ENCODE measurements around the gene PTPRD. TPM values are rescaled to one million over a fixed set of nuclear protein-coding genes. Genes with fewer than 3 reads are reported as not detected.

The PTPRD gene
- total and polyA plus RNA-seq, 5 donors from 2014 or later: 0.47 TPM; not detected in 4

- H3K4me1 Mint-ChIP-seq: no peaks in the 10 kb centered on the region
- Histone ChIP-seq H3K4me3 (ENCODE audit: low read depth, low read length) (no peak overlapping the region), H3K9me3 (ENCODE audit: control insufficient read depth in 2 of 2, low read length in 2 of 2) (no peaks in the 10 kb centered on the region), H3K27me3 (ENCODE audit: control insufficient read depth, insufficient read depth, low read length) (no peaks in the 10 kb centered on the region), H3K36me3 (ENCODE audit: control insufficient read depth, insufficient read depth, low read length) (no peaks in the 10 kb centered on the region), H3K27ac (ENCODE audit: insufficient read depth, low read length, poor library complexity, severe bottlenecking) (no peak overlapping the region), H3K4me1 (ENCODE audit: control insufficient read depth, insufficient read depth, low read length, poor library complexity, severe bottlenecking) (no peaks in the 10 kb centered on the region)
- no peak overlapping the region for H3K4me3 Mint-ChIP-seq
- ATAC-seq (ENCODE audit: low read depth in 2 of 2): no peak
- H3K27ac Mint-ChIP-seq: no peak overlapping the region
- H3K36me3 Mint-ChIP-seq: no peaks in the 10 kb centered on the region
- no peaks in the 10 kb centered on the region for H3K27me3 Mint-ChIP-seq
- H3K9me3 Mint-ChIP-seq: peaks cover 0 to 19% (median 11%) of the 10 kb centered on the region in 7 donors
- no peak for DNase-seq
Measured at GRCh38 chr9:9558907-9559306, 1053.9 kb downstream of the PTPRD start.

DNA sequence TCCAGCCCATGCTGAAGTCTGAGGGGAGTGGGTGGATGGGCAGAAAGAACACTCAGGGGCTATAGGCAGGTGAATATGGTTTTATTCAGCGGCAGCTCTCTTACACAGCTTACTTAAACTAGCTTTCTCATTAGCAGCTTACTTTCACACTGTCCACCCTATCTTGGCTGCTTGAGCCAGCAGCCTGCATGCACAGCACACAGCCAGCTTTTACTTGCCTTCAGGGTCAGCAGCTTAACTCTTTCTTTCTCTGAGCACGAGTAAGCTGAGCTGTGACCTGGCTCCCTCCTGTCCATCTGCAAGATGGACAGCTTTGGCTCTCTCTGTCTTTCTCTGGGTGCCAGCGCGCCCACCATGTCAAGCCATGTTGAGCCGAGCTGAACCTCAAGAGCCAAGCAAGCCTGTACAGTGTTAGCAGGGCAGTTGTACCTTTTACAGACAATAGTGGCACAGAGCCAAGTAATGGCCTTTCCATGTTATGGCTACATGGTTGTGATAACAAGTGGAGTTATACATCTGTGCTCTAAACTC lies 1054.9 kb downstream of the PTPRD start:
- no peaks in the 10 kb centered on the region for H3K27me3 Mint-ChIP-seq
- DNase-seq (no peak), ATAC-seq (ENCODE audit: low read depth in 2 of 2) (no peak)
- H3K36me3 ChIP-seq (ENCODE audit: control insufficient read depth, insufficient read depth, low read length): no peaks in the 10 kb centered on the region
- no peaks in the 10 kb centered on the region for H3K9me3 ChIP-seq (ENCODE audit: control insufficient read depth in 2 of 2, low read length in 2 of 2)
- H3K4me3 Mint-ChIP-seq: no peak overlapping the region
- no peak overlapping the region for H3K27ac Mint-ChIP-seq
- H3K9me3 Mint-ChIP-seq: peaks cover 0 to 19% (median 10%) of the 10 kb centered on the region in 7 donors
- H3K4me3 ChIP-seq (ENCODE audit: low read depth, low read length): no peak overlapping the region
- H3K27ac ChIP-seq (ENCODE audit: insufficient read depth, low read length, poor library complexity, severe bottlenecking): no peak overlapping the region
- H3K4me1 Mint-ChIP-seq: no peaks in the 10 kb centered on the region
- H3K36me3 Mint-ChIP-seq: no peaks in the 10 kb centered on the region
- no peaks in the 10 kb centered on the region for H3K27me3 ChIP-seq (ENCODE audit: control insufficient read depth, insufficient read depth, low read length)
- no peaks in the 10 kb centered on the region for H3K4me1 ChIP-seq (ENCODE audit: control insufficient read depth, insufficient read depth, low read length, poor library complexity, severe bottlenecking)

DNA sequence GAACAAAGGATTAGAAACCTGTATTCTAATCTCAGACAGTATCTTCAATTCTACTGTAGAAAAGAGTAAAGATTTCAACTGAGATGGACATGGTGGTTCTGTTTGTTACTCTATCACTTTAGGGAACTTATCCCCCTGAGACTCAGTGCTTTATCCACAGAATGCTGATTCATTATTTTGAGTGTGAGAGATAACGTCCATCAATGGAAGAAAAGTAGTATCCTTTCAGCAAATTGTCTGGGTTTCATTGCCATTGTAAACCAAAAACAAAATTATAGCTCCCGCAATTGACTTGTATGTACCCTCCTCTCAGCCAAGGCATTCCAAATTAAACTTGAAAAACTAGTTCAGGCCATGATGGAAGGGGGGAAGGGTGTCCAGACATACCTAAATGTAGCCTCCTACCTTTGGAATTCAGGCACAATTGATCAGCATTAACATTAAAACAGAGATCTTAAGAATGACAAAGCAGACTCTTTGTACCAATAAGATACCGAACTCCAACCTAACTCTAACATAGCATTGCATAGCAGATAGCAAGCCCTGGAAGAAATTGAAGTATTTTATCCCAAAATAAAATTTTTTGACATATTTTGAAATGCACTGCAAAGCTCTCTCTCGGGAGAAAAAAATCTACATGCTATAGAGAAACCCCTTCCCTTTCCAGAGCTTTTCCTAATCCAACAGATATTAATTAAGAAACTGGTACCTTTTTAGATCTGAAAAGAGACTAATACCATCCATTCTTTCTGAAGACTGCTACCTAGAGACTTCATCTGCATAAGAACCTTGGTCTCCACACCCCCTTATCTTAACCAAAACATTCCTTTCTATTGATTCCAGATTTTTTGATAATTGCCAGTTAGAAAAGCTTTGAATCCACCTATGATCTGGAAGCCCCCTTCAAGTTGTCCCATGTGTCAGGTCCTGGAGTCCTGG lies 1055.7 kb downstream of the PTPRD start:
- ATAC-seq (ENCODE audit: low read depth in 2 of 2) (no peak), DNase-seq (no peak)
- no peaks in the 10 kb centered on the region for H3K27me3 ChIP-seq (ENCODE audit: control insufficient read depth, insufficient read depth, low read length)
- H3K4me1 ChIP-seq (ENCODE audit: control insufficient read depth, insufficient read depth, low read length, poor library complexity, severe bottlenecking): no peaks in the 10 kb centered on the region
- Mint-ChIP-seq H3K36me3 (no peaks in the 10 kb centered on the region), H3K4me3 (no peak overlapping the region), H3K27me3 (no peaks in the 10 kb centered on the region), H3K9me3 (peaks cover 0 to 15% (median 6%) of the 10 kb centered on the region in 7 donors), H3K27ac (no peak overlapping the region), H3K4me1 (no peaks in the 10 kb centered on the region)
- H3K9me3 ChIP-seq (ENCODE audit: control insufficient read depth in 2 of 2, low read length in 2 of 2): no peaks in the 10 kb centered on the region
- H3K36me3 ChIP-seq (ENCODE audit: control insufficient read depth, insufficient read depth, low read length): no peaks in the 10 kb centered on the region
- H3K27ac ChIP-seq (ENCODE audit: insufficient read depth, low read length, poor library complexity, severe bottlenecking): no peak overlapping the region
- no peak overlapping the region for H3K4me3 ChIP-seq (ENCODE audit: low read depth, low read length)

DNA sequence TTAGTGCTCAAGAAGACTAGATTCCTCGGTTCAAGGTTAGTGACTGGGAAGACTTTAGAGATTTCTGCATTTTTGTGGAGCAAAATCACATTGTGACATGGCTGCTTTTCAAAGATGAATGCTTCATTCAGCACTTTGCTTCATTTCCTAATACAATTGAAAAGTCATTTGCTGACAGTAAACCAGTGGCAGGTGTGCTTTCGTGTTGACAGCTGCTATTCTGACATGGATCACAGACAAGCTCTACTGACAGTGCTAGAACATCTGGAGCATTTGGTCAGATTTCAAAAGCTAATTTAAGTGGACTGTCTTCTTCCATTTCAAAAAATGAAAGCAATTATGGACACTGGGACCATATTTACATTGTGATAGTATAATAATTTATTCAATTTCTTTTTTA lies 1060.1 kb downstream of the PTPRD start:
- Histone ChIP-seq H3K36me3 (ENCODE audit: control insufficient read depth, insufficient read depth, low read length) (no peaks in the 10 kb centered on the region), H3K27ac (ENCODE audit: insufficient read depth, low read length, poor library complexity, severe bottlenecking) (no peak overlapping the region), H3K9me3 (ENCODE audit: control insufficient read depth in 2 of 2, low read length in 2 of 2) (no peaks in the 10 kb centered on the region), H3K4me3 (ENCODE audit: low read depth, low read length) (no peak overlapping the region), H3K27me3 (ENCODE audit: control insufficient read depth, insufficient read depth, low read length) (no peaks in the 10 kb centered on the region), H3K4me1 (ENCODE audit: control insufficient read depth, insufficient read depth, low read length, poor library complexity, severe bottlenecking) (no peaks in the 10 kb centered on the region)
- Mint-ChIP-seq H3K4me3 (no peak overlapping the region), H3K27ac (no peak overlapping the region), H3K27me3 (no peaks in the 10 kb centered on the region), H3K36me3 (no peaks in the 10 kb centered on the region), H3K4me1 (no peaks in the 10 kb centered on the region), H3K9me3 (peaks cover 0 to 9% (median 3%) of the 10 kb centered on the region in 7 donors)
- no peak for ATAC-seq (ENCODE audit: low read depth in 2 of 2)
- no peak for DNase-seq

DNA sequence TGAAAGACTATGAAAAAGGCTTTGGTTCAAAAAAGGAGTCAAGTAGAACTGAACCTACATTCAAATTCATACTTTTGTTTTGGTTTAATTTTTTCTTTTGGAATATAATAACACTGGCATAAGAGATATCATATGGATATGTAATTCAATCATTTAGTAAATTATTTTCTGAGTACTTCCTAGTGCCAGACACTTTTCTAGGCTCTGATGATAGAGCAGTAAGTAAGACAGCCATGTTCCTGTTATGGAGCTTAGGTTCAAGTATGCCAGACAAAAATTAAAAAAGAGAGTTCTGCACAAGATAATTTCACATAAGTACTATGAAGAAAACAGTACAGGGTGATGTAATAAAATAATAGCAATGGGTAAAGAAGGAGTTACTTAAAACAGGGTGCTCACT lies 1074.0 kb downstream of the PTPRD start:
- Histone ChIP-seq H3K27ac (ENCODE audit: insufficient read depth, low read length, poor library complexity, severe bottlenecking) (no peak overlapping the region), H3K4me3 (ENCODE audit: low read depth, low read length) (no peak overlapping the region), H3K4me1 (ENCODE audit: control insufficient read depth, insufficient read depth, low read length, poor library complexity, severe bottlenecking) (no peaks in the 10 kb centered on the region), H3K27me3 (ENCODE audit: control insufficient read depth, insufficient read depth, low read length) (no peaks in the 10 kb centered on the region), H3K36me3 (ENCODE audit: control insufficient read depth, insufficient read depth, low read length) (no peaks in the 10 kb centered on the region), H3K9me3 (ENCODE audit: control insufficient read depth in 2 of 2, low read length in 2 of 2) (no peaks in the 10 kb centered on the region)
- no peaks in the 10 kb centered on the region for H3K4me1 Mint-ChIP-seq
- H3K27ac Mint-ChIP-seq: no peak overlapping the region
- DNase-seq: no peak
- H3K27me3 Mint-ChIP-seq: no peaks in the 10 kb centered on the region
- no peak overlapping the region for H3K4me3 Mint-ChIP-seq
- H3K9me3 Mint-ChIP-seq: peaks cover 3 to 19% (median 8%) of the 10 kb centered on the region in 7 donors
- no peak for ATAC-seq (ENCODE audit: low read depth in 2 of 2)
- H3K36me3 Mint-ChIP-seq: no peaks in the 10 kb centered on the region

DNA sequence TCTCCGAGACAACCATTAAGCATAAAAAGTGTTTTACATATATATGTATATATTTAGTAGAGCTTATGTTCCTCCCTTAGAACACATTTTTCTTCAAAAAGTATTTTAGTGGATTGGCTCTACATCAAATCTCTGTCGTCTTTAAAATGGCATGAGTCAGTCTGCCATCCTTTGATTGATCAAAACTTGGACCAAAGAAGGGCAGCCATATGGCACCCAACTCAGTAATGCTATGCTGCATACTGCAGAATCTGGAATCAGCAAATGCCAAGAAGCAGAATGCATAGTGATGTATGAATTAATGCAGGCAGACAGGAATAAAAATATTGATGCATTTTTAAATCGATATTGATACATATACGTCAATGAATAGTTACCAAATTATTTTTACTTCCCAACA lies 1074.4 kb downstream of the PTPRD start:
- peaks cover 3 to 21% (median 8%) of the 10 kb centered on the region in 7 donors for H3K9me3 Mint-ChIP-seq
- no peaks in the 10 kb centered on the region for H3K36me3 Mint-ChIP-seq
- no peaks in the 10 kb centered on the region for H3K27me3 ChIP-seq (ENCODE audit: control insufficient read depth, insufficient read depth, low read length)
- no peak overlapping the region for H3K27ac ChIP-seq (ENCODE audit: insufficient read depth, low read length, poor library complexity, severe bottlenecking)
- no peaks in the 10 kb centered on the region for H3K4me1 Mint-ChIP-seq
- ATAC-seq (ENCODE audit: low read depth in 2 of 2) (no peak), DNase-seq (no peak)
- no peaks in the 10 kb centered on the region for H3K9me3 ChIP-seq (ENCODE audit: control insufficient read depth in 2 of 2, low read length in 2 of 2)
- H3K27ac Mint-ChIP-seq: no peak overlapping the region
- H3K4me1 ChIP-seq (ENCODE audit: control insufficient read depth, insufficient read depth, low read length, poor library complexity, severe bottlenecking): no peaks in the 10 kb centered on the region
- no peak overlapping the region for H3K4me3 ChIP-seq (ENCODE audit: low read depth, low read length)
- H3K27me3 Mint-ChIP-seq: no peaks in the 10 kb centered on the region
- no peak overlapping the region for H3K4me3 Mint-ChIP-seq
- no peaks in the 10 kb centered on the region for H3K36me3 ChIP-seq (ENCODE audit: control insufficient read depth, insufficient read depth, low read length)

- H3K27me3 ChIP-seq (ENCODE audit: control insufficient read depth, insufficient read depth, low read length): no peaks in the 10 kb centered on the region
- H3K36me3 ChIP-seq (ENCODE audit: control insufficient read depth, insufficient read depth, low read length): no peaks in the 10 kb centered on the region
- ATAC-seq (ENCODE audit: low read depth in 2 of 2): no peak
- Mint-ChIP-seq H3K36me3 (no peaks in the 10 kb centered on the region), H3K9me3 (peaks cover 3 to 16% (median 6%) of the 10 kb centered on the region in 7 donors), H3K4me1 (no peaks in the 10 kb centered on the region), H3K4me3 (no peak overlapping the region), H3K27me3 (no peaks in the 10 kb centered on the region), H3K27ac (no peak overlapping the region)
- no peaks in the 10 kb centered on the region for H3K9me3 ChIP-seq (ENCODE audit: control insufficient read depth in 2 of 2, low read length in 2 of 2)
- no peak overlapping the region for H3K27ac ChIP-seq (ENCODE audit: insufficient read depth, low read length, poor library complexity, severe bottlenecking)
- no peaks in the 10 kb centered on the region for H3K4me1 ChIP-seq (ENCODE audit: control insufficient read depth, insufficient read depth, low read length, poor library complexity, severe bottlenecking)
- DNase-seq: no peak
- H3K4me3 ChIP-seq (ENCODE audit: low read depth, low read length): no peak overlapping the region
Measured at GRCh38 chr9:9536523-9536922, 1076.3 kb downstream of the PTPRD start.
